Neural cell (in vitro differentiated cells): ENCODE data around the gene GRHL3.

Source experiments
- EZH2 ChIP-seq: fragments of 200-600, 300-800 bp; shearing (Covaris generic), sonication (generic); IDR thresholded peaks from 2 replicates; pipeline ENCODE4 v1.6.1; 2014; ENCODE audit warnings: antibody characterized with exemption, low read length, borderline replicate concordance, mild to moderate bottlenecking; ENCODE audit not compliant: insufficient read depth, poor library complexity, severe bottlenecking
- MXI1 ChIP-seq: fragments of 450-650 bp; conservative IDR thresholded peaks from 2 replicates; pipeline ENCODE4 v1.6.1; 2014; ENCODE audit warnings: antibody characterized with exemption, mild to moderate bottlenecking; ENCODE audit not compliant: poor library complexity, severe bottlenecking
- TF ChIP-seq, protein P1 (sequence below): fragments of 450-650 bp; IDR thresholded peaks from 2 replicates; pipeline ENCODE4 v1.5.1; 2014; ENCODE audit warnings: antibody characterized with exemption, mild to moderate bottlenecking, moderate library complexity; ENCODE audit not compliant: poor library complexity, severe bottlenecking

DNA sequence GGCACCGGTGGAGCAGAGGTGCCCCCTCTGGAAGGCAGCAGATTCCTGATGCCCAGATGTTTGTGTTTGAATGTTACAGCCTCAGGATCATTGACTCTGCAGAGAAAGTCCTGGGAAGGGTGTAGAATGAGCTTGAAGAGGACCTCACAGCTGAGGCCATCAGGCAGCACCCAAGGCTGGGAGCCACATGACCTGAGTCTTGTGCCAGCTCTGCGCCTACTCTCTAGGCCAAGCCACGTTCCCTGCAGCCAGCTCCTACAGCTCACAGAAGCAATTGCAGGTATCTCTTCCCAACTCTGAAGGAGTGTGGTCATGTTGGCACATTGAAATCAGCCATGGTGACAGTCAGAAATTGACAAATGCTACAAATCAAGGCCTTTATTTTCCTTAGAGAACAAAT lies 36.3 kb downstream of the GRHL3 start:
- TF ChIP-seq MXI1: no peak
- TF ChIP-seq, protein P1, sequence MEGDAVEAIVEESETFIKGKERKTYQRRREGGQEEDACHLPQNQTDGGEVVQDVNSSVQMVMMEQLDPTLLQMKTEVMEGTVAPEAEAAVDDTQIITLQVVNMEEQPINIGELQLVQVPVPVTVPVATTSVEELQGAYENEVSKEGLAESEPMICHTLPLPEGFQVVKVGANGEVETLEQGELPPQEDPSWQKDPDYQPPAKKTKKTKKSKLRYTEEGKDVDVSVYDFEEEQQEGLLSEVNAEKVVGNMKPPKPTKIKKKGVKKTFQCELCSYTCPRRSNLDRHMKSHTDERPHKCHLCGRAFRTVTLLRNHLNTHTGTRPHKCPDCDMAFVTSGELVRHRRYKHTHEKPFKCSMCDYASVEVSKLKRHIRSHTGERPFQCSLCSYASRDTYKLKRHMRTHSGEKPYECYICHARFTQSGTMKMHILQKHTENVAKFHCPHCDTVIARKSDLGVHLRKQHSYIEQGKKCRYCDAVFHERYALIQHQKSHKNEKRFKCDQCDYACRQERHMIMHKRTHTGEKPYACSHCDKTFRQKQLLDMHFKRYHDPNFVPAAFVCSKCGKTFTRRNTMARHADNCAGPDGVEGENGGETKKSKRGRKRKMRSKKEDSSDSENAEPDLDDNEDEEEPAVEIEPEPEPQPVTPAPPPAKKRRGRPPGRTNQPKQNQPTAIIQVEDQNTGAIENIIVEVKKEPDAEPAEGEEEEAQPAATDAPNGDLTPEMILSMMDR: no peak
- TF ChIP-seq EZH2: no peak
